Suprapubic skin (tissue), 4 donors: Measurements from ENCODE around the gene ZNF22.

Experiments
- CTCF ChIP-seq, 2 donors: fragments of 200-600 bp in 1 of 2; fragments of 450-650 bp in 1 of 2; sonication (generic) in 1 of 2; IDR thresholded peaks; one replicate each; pipeline ENCODE4 v1.5.1; 2016 to 2019; ENCODE audit warnings: antibody characterized with exemption in 2 of 2, mild to moderate bottlenecking in 1 of 2, moderate library complexity in 1 of 2
- EP300 ChIP-seq: sonication (generic); formaldehyde crosslinking; IDR thresholded peaks from one replicate; pipeline ENCODE4 v1.6.1; 2017; ENCODE audit warnings: antibody characterized with exemption
- POLR2A ChIP-seq, 2 donors: fragments of 450-650 bp; IDR thresholded peaks; one replicate each; pipeline ENCODE4 v1.6.1; 2017; ENCODE audit warnings: antibody characterized with exemption in 2 of 2, mild to moderate bottlenecking in 2 of 2, moderate library complexity in 2 of 2
- POLR2AphosphoS5 ChIP-seq, 3 donors: sonication (generic); formaldehyde crosslinking; IDR thresholded peaks; one replicate each; pipeline ENCODE4 v1.6.1; 2017; ENCODE audit warnings: antibody characterized with exemption in 3 of 3

- peak in 1 of 2 donors; percentile 17 for TF ChIP-seq POLR2A (IDR thresholded peaks at IDR 0.05)
- TF ChIP-seq CTCF (IDR thresholded peaks at IDR 0.05): no peak
- no peak for TF ChIP-seq EP300
- no peak for TF ChIP-seq POLR2AphosphoS5 (IDR thresholded peaks at IDR 0.05)
Measured at GRCh38 chr10:44962870-44963738, 37.6 kb upstream of the ZNF22 start.
